Posterior vena cava (tissue), 2 donors: ENCODE results near the gene KLF6. TPM values are rescaled to one million over a fixed set of nuclear protein-coding genes. Genes with fewer than 3 reads are reported as not detected.

Source experiments
- DNase-seq: peaks from one replicate; pipeline ENCODE4 v3.0.0-alpha.2; 2020; ENCODE audit warnings: low spot score
- intact Hi-C, 2 donors: fragments of 100-400 bp; cut with DNase I; formaldehyde crosslinking; loops; one replicate each; pipeline versions ENCODE4 v1.14.1 to v1.14.2; 2022 to 2023
- total RNA-seq, 2 donors: library from RNA; stranded (reverse); fragmentation: NEBNext Ultra II Directional; extraction: Animal tissue kit (Norgen Biotek cat#: 25700); gene quantifications; one replicate each; pipeline ENCODE4 v1.2.1, GENCODE V29; 2021
- donor health status: DM: yes; HTN: yes; CAD: no.
- donor health status: DM: yes; HTN: yes; CAD: no.

KLF6 gene
- total RNA-seq, 2 donors from 2014 or later, result 183 to 493 TPM

DNA sequence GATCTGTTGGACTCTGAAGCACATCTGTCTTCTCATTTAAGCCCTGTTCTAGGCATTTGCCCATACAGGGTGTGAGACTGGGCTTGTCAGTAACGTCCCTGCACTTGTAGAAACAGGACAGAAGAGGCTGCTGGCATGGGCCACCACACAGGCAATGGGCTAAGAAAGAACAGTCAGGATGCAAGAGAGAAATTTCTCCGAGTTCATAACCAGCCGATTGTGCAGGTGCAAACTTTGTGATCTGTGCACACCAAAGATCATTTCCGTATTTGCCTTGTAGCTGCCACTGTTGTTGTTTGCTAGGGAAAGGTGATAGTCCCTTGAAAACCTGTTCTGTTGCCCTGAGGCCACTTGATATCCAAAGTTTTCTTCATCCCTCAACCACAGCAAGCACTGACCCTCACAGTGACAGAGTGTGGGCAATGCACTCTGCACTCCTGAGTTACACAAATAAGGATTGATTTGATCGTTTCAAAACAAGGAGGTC, 20.3 kb downstream of the KLF6 start:
- intact Hi-C loops, result loop anchor here (5.0 to 10.0 kb wide), 4 partner anchors 222 to 890 kb away; no protein-coding TSS in a partner anchor
- no peak for DNase-seq

DNA sequence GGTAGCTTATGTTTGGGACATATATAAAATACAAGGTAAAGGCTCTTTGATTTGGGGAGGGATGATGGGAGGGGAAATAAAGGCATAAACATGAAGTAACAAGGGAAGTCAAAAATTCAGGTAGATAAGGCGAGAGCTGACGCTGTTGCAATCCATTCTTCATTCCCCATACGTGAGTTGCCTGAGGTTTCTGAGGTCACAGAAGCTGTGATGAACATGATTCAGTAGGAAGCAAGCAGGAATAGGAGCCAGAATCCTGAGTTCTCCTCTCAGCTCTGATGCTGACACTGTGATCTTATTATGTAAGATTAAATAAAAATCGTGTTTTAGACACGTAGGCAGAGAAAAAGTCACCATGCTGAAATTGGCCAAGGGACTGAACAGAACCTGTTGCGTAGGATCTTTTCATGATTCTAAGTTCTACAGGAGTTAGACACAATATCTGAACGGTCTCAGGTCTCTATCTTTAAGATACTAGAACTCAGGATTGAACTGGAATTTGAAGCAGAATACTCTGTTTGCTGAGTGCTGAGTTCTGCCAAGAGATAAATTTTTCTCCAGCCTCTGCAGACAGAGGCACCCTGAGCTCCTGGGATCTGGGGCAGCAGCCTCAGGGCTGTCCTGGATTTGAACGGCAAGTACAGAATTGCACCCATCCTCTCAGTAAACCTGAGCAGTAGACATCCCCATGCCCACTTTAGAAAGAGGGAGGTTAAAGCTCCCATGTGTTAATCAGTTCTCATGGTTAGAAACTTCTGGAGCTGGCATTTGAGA, 21.0 kb downstream of the KLF6 start:
- intact Hi-C loops, result loop anchor here (5.0 to 10.0 kb wide), 4 partner anchors 222 to 891 kb away; no protein-coding TSS in a partner anchor
- no peak for DNase-seq

DNA sequence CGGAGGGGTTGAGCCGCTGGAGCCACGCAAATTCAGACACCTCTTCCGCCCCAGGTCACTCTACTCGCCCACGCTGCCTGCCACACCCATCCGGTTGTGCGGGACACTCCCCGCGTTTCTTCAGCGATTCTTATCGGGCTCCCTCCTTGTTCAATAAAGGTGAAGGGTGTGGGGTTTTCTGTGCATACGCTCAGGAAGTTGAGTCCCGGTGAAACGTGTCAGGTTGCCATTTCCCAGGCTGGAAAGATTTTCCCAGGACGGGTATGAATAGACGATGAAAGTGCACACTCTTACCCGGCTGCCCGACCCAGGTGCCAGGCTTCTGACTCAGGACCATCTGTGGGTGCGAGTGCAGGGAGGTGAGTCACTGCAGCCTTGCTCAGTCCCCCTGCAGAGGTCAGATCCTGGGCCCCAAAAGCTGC, 22.0 kb downstream of the KLF6 start:
- DNase-seq, result no peak
- intact Hi-C loops, result loop anchor here (5.0 to 10.0 kb wide), 4 partner anchors 221 to 892 kb away; no protein-coding TSS in a partner anchor

DNA sequence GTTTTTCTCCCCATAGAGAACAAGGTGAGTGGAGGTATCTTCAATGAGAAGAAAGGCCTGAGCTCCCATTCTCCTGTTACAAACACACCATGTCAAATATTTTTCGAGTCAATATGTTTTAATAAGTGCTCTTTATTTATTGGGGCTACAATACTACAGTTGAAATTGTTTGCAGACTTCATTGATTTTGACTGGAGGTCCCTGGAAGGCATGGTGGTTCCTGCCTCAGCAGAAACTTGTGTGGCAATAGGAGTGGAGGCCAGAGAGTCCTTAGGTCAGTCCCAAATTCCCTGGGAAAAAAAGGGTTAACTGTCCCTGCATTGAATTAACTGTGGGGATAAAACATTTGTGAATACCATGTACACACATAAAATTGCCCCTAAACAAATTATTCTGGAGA, 22.7 kb downstream of the KLF6 start:
- no peak for DNase-seq
- intact Hi-C loops, result loop anchor here (5.0 to 10.0 kb wide), 4 partner anchors 220 to 892 kb away; no protein-coding TSS in a partner anchor

- intact Hi-C loops, result loop anchor here (5.0 to 10.0 kb wide), 4 partner anchors 220 to 893 kb away; no protein-coding TSS in a partner anchor
- DNase-seq, result no peak
Observed at GRCh38 chr10:3761904-3762303, 23.1 kb downstream of the KLF6 start.

DNA sequence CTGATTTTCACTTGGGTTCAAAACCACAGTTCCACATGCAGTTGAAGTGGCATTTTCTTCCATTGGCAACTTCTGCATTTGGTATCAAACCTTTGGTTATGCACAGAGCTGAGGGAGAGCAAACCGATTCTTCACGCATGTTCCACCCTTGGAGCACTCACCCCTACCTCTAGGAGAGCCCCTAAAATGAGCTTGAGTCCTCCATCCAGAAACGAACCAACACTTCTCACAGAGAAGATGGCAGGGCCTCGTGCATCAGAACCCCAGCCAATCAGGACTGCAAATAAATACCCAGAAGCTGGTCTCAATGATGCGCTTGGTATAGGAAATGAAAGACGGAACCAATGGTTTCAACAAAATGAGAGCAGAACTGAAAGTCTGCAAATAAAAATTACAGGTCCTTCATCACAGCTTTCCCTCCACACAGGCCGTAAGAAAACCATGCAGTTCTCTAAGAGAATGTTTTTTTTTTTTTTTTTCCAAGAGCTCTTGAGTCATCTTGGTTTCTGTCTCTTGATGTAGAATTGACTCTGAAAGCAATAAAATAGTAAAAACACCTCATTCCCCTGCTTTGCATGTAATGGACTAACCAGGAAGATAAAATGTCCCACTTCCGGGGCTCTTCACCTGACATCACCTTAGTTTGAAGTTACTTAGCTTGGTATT, 23.9 kb downstream of the KLF6 start:
- DNase-seq, result no peak
- intact Hi-C loops, result loop anchor here (5.0 to 10.0 kb wide), 4 partner anchors 219 to 894 kb away; no protein-coding TSS in a partner anchor

DNA sequence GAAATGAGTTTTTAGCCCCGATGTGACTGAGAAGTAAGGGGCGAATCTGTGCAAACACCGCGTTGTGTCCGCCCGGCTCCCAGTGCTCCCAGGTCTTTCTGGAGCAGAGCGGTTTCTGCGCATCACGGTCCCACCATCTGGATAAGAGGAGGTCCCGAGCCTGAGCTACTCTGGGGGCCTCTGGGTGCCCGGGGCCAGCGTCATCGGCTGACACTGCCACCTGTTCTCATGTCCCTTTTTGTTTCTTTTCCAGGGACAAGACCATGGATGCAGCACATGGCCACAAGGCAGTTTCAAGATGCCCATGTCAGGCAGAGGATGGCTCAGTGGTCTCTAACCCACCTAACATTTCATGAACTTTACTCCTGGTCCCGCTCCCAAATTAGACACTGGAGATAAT, 24.9 kb downstream of the KLF6 start:
- intact Hi-C loops, result loop anchor here (5.0 to 10.0 kb wide), 4 partner anchors 218 to 895 kb away; no protein-coding TSS in a partner anchor
- DNase-seq, result no peak

DNA sequence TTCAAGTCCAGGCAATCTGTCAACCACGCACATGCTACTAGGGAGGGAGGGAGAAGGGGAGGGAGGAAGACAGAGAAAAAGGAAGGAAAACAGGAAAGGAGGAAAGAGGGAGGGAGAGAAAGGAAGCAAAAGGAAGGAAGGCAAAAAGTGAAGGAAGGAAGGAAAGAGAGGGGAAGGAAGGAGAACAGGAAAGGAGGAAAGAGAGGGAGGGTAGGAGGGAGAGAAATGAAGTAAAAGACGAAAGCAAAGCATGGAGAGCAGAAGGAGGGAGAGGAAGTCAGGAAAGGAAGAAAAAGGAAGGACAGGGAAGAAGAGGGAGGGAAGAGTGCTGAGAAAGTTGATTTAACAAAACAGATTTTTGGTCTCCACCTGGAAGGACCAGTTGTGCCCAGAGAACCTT, 25.6 kb downstream of the KLF6 start:
- intact Hi-C loops, result no loop called here
- no peak for DNase-seq

- no peak for DNase-seq
- intact Hi-C loops, result no loop called here
Observed at GRCh38 chr10:3758491-3758970, 26.5 kb downstream of the KLF6 start.

- no peak for DNase-seq
- intact Hi-C loops, result no loop called here
Observed at GRCh38 chr10:3757638-3758490, 27.1 kb downstream of the KLF6 start.

DNA sequence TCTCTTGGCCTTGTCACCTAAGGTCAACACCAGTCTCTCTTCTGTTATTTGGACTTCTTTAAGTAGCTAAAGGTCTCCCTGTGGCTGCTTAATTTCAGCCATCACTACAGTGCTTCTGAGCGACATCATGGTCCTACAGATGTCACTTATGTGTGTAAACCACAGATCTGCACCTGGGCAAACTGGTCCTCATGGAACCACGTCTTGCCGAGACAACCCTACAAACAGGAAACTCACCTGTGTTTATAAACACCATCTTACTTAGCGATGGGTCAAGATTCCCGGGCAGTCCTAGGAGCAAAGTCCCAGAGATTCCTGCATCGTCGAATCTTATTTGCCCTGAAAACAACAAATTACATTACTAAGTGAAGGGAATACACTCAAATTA, 27.8 kb downstream of the KLF6 start:
- no peak for DNase-seq
- intact Hi-C loops, result no loop called here

DNA sequence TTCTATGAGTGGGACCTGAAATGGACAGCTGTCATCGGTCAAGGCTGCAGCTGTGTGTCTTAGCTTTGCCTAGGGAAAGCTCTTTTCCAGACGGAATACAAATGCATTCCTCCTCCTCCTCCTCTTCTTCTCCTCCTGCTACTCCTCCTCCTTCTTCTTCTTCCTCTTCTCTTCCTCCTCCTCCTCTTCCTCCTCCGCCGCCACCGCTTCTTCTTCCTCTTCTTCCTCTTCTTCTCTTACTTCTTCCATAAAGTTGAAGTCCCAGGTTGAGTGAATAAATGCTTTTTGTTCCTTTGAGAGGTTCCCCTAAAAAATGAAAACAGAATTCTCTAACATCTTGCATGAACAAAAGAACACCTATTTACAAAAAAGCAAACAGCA, 28.7 kb downstream of the KLF6 start:
- intact Hi-C loops, result no loop called here
- DNase-seq, result no peak

DNA sequence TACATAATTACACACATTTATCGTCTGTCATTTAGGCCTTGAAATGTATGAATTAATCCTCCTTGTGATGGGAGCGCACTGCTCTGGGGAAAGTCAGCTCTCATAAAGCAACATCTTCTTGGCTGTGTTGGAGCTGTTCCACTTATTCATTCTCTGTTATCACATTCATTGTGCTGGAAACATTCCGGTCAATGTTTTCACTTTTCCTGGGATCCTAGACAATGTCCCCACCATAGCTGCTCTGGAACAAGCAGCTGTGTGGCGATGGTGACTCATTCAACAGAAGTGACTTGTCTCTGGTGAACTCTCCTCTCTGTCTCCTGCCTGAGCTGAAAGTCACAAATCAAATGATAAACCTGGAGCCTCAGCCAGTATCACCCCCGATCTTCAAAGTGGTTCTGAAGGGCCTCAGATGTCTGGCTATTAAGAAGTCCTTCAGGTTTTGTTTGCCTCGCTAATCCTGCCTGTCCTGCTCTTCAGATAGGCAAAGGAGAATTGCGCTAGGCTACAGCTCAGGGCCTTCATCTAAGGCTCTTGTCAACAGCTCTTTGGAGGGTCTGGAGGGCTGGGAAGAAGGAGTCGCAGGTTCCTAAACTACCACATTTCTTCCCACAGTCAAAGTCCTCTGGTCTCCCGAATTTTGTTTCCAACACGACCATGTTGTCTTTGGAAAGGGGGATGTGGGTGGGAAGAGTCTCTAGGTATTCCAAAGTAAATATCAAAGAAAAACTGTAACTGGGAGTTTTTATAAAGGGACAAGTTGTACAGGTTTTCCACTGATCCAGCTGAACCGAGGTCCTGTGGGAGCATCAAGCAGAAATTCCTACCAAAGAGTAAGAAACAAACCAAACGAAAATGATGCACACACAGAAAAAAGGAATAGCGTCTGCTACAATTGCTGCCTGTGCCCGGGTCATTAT, 29.3 kb downstream of the KLF6 start:
- intact Hi-C loops, result no loop called here
- DNase-seq, result no peak

- no peak for DNase-seq
- intact Hi-C loops, result no loop called here
Observed at GRCh38 chr10:3754727-3755439, 30.1 kb downstream of the KLF6 start.

DNA sequence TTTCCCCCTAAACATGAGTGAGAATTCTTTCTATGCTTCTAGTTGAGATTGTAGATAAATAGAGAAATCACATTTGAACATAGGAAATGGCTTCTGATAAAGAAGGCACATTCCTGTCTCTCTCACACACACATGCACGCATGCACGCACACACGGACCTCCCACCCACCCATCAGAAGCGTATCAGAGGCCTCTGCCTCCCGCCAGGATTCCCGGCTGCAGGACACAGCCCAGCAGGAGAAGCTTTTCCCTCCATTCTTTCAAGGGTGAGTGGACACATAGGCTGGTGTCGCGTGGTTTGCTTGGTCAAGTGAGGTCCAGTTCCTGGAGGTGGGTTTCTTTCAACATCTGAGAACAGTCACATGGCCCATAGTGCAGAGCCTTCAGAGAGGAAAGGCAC, 34.2 kb downstream of the KLF6 start:
- intact Hi-C loops, result no loop called here
- DNase-seq, result no peak

DNA sequence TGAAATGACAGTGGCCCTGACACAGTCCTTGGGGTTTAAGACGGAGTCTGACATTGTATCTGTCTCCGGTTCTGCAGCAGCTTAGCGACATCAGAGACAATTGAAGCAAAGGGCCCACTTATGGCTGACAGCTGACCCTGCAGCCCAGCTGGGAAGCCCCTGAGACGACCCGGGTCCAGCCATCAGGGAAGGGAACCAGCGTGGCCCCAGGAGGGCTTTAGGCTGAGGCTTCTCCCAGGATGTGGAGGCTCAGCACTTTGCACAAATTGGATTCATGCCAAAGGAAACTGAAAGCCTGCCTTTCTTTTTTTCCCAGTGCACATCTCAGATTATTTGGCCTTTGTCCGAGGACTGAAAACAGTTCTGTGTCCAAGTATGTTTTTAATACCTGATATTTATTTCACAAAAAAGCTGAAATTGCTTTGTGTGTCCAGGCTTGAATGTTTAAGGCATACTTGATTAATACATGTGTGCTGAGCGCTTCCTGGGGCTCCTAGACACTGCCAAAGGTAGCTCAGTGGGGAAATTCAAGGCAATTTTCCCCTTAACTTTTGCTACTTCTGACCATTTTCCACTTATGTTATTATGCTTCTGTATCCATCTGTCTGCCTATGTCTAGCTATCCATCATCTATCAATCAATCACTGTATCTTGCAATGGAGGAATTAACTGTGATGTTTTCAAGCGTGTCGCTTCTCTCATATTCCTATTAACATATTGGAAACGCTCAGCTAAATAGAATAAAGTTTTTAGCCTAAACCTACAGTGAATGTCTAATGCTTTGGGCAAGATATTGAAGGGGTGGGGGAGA, 34.8 kb downstream of the KLF6 start:
- DNase-seq, result no peak
- intact Hi-C loops, result no loop called here

DNA sequence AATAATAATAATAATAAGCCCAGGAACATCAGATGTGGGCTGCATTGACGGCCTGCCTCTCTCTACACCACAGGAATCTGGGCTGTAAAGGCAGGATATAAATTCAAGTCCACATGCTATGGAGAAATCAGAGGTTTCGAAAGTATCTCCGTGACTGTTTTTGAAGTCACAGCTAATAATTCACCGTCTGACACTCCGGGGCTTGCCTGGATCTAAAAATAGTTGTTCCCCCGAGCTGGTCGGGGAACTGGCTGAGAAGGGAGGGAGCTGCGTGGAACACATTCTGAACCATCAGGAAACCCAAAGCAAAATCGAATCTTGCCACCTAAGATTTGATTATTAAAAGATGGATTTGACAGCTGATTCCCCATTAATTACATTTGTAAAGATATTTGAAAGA, 35.4 kb downstream of the KLF6 start:
- intact Hi-C loops, result no loop called here
- no peak for DNase-seq
